Duodenal mucosa (tissue), 2 donors: ENCODE data around the gene RRAD.
"Not testable (repeated sequence)": the region's sequence is repeated elsewhere in the genome, so short reads cannot be mapped to it uniquely, and the experiment has no call there.

Experiments used
- H3K27ac ChIP-seq: one replicate; pipeline ENCODE4 v1.7.0; 2013; ENCODE audit warnings: low read depth, low read length
- H3K27me3 ChIP-seq, 2 donors: one replicate each; pipeline ENCODE4 v1.7.0; 2013; ENCODE audit warnings: low read length in 2 of 2, control low read depth in 1 of 2; ENCODE audit not compliant: insufficient read depth in 2 of 2, control insufficient read depth in 1 of 2
- H3K36me3 ChIP-seq, 2 donors: one replicate each; pipeline ENCODE4 v1.7.0; 2013; ENCODE audit warnings: low read length in 2 of 2, control low read depth in 1 of 2; ENCODE audit not compliant: insufficient read depth in 2 of 2, control insufficient read depth in 1 of 2
- H3K4me1 ChIP-seq, 2 donors: one replicate each; pipeline ENCODE4 v1.7.0; 2013; ENCODE audit warnings: low read length in 2 of 2, control low read depth in 1 of 2; ENCODE audit not compliant: insufficient read depth in 2 of 2, control insufficient read depth in 1 of 2
- H3K4me3 ChIP-seq, 2 donors: one replicate each; pipeline ENCODE4 v1.7.0; 2013; ENCODE audit warnings: low read length in 2 of 2, low read depth in 1 of 2
- H3K9ac ChIP-seq, 2 donors: one replicate each; pipeline ENCODE4 v1.7.0; 2013; ENCODE audit warnings: low read length in 2 of 2, low read depth in 1 of 2
- H3K9me3 ChIP-seq, 2 donors: one replicate each; pipeline ENCODE4 v1.7.0; 2013; ENCODE audit warnings: low read length in 2 of 2, control low read depth in 1 of 2; ENCODE audit not compliant: control insufficient read depth in 1 of 2

RRAD gene

DNA sequence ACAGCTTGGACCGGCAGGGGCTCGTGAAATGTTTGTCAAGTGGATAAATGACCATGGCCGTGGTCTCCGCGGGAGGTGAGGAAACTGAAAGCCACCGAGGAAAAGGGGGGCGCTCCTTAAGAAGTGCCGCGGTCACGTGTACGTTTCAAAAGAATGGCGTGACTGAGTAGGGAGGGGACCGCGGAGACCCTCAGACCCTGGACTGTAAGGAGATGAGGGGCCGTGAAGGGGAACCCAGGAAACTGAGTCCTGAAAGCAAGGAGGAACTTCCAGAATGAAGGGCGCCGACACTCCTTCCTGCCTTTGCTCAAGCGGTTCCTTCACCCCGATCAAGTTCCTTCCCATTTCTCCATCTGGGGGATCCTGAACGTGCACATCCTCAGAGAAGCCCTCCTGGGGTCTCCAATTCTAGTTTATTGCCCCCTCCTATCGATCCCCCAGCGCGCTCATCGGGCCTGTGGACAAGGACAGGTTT, 9.5 kb upstream of the RRAD start:
- H3K27ac ChIP-seq: peak overlapping the region; percentile 95
- H3K9ac ChIP-seq: peak overlapping the region; percentile 99 to 100
- not testable (repeated sequence) for H3K9me3 ChIP-seq, H3K27me3 ChIP-seq
- peaks cover 49 to 73% of the 10 kb centered on the region in 2 donors for H3K4me1 ChIP-seq
- peaks cover 25 to 35% of the 10 kb centered on the region in 2 donors for H3K36me3 ChIP-seq
- peak overlapping the region; percentile 99 to 100 for H3K4me3 ChIP-seq

DNA sequence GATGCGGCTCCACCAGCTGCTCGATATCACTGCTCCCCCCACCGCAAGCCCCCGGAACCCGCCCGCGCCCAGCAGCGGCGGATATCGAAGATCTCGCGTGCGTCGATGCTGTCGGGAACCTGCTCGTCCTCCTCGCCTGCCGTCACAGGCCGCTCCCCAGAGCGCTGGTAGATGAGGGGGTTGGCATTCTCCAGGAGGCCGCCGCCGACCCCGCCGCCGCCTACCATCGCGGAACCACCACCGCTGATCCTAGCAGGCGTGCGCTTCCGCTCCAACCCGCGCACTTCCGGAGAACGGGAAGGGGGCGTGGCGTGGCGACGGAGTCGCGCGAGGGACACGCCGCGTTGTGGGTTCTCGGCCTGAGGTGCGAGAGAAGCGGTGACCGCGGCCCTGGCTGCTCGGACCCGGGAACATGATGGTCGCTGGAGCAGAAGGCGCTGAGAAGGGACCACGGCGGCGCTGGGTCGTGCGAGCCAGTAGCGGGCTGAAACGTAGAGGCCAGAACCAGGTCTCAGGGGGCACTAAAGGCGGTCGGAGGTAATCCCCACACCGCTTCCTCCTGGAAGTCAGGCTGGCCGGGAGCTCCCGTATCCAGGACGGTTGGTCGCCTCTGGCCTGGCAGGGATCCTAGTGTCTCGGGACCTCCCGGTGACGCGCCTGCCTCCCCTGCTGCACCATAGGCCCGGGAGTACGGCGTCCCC, 9.0 kb upstream of the RRAD start, which contains the start of gene CIAO2B:
Gene CIAO2B, minus strand, starts transcription at position 265 of the 701 bp plus-strand sequence. Its CDS starts 38 bp downstream, at position 227.
- Histone ChIP-seq H3K27ac (peak within 1 kb of the TSS; percentile 95), H3K9ac (peak within 1 kb of the TSS; percentile 99 to 100), H3K4me1 (peaks cover 47 to 73% of the 10 kb centered on the region in 2 donors), H3K36me3 (peaks cover 19 to 29% of the 10 kb centered on the region in 2 donors), H3K9me3 (no peaks in the 10 kb centered on the region), H3K27me3 (no peaks in the 10 kb centered on the region), H3K4me3 (peak within 1 kb of the TSS; percentile 99 to 100)

DNA sequence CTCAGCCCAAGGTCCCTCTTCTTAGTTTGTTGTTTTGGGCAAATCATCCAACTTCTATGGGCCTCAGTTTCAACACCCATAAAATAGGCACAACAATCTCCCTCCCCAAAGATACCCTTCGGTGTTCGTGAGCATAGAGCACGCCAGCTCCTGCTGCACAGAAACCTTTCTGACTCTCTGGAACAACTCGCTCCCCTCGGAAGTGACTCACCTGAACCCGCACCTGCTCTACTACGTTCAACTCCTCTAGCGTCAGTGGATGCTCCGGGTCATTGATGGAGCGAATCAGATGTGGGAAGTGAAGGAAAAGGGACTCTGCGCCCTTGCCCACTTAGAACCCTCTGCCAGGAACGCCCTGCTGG, 8.4 kb upstream of the RRAD start:
- peaks cover 43 to 71% of the 10 kb centered on the region in 2 donors for H3K4me1 ChIP-seq

DNA sequence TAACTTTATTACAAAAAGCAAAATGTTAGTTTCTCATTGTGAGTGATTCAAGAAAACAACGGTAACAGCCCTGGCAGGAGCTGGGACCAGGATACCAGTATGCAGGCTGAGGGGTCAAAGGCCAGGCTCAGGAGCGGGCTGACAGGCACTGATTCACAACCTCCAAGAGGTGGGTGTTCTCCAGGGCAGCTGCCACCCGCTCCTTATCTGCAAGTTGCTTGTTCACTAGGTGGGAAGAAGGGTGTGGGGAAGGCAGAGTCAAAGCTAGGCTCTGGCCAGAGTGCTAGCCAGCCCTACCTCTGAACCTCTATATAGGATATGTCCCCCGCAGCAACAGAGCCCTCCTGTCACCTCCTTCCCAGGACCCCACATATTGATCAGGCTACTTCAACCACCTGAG, 6.7 kb upstream of the RRAD start:
- H3K36me3 ChIP-seq: peaks cover 0 to 7% of the 10 kb centered on the region in 2 donors
- no peak overlapping the region for H3K27ac ChIP-seq
- H3K9ac ChIP-seq: peak overlapping the region in 1 of 2 donors; percentile 15
- peaks cover 26 to 59% of the 10 kb centered on the region in 2 donors for H3K4me1 ChIP-seq
- H3K27me3 ChIP-seq: no peaks in the 10 kb centered on the region
- peak overlapping the region in 1 of 2 donors; percentile 34 for H3K4me3 ChIP-seq
- no peaks in the 10 kb centered on the region for H3K9me3 ChIP-seq

More for the DNA sequence above, 8.4 kb upstream of the RRAD start:
- peak overlapping the region; percentile 99 to 100 for H3K9ac ChIP-seq
- H3K27ac ChIP-seq: peak overlapping the region; percentile 95
- H3K9me3 ChIP-seq: no peaks in the 10 kb centered on the region
- peaks cover 14 to 24% of the 10 kb centered on the region in 2 donors for H3K36me3 ChIP-seq
- peak overlapping the region; percentile 99 to 100 for H3K4me3 ChIP-seq
- H3K27me3 ChIP-seq: no peaks in the 10 kb centered on the region

DNA sequence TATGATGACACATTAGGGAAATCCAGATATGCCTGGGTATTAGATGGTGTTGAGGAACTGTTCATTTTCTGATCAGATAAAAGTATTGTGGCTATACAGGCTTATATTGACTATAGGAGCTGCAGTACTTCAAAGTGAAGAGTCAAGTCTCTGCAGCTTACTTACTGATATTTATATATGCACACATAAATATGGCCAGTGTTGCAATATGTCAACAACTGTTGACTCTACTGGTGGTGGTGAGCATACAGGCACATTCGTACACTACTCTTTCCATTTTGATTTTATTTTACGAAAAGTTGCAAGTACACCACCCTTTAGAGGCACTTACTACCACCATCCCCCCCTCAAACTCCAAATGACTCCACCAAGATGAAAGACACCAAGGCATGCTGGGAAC, 6.3 kb upstream of the RRAD start:
- no peaks in the 10 kb centered on the region for H3K27me3 ChIP-seq
- no peak overlapping the region for H3K9ac ChIP-seq
- H3K9me3 ChIP-seq: no peaks in the 10 kb centered on the region
- no peak overlapping the region for H3K27ac ChIP-seq
- H3K4me3 ChIP-seq: no peak overlapping the region
- H3K4me1 ChIP-seq: peaks cover 25 to 55% of the 10 kb centered on the region in 2 donors
- H3K36me3 ChIP-seq: peaks cover 0 to 4% of the 10 kb centered on the region in 2 donors

DNA sequence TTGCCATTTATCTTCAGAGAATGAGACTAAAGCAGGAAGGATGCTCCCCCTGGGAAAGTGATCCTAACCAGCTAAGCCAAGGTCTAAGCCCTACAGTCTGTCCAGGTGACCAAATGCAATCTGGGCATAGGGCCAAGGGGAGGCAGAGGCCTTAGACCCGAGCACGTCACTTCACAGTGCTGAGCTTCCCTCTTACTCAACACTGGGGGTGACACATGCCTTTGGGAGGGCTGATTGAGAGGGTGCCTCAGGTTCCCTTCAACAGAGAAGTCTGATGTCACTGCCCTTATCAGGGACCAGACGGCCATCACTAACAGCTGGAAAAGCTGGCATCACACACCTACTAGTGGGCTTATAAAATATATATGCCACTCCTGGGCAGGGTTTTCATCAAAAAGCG, 4.9 kb upstream of the RRAD start:
- no peak overlapping the region for H3K27ac ChIP-seq
- H3K4me3 ChIP-seq: no peak overlapping the region
- peaks cover 0 to 4% of the 10 kb centered on the region in 2 donors for H3K36me3 ChIP-seq
- no peak overlapping the region for H3K9ac ChIP-seq
- H3K4me1 ChIP-seq: peaks cover 25 to 46% of the 10 kb centered on the region in 2 donors
- H3K27me3 ChIP-seq: no peaks in the 10 kb centered on the region
- no peaks in the 10 kb centered on the region for H3K9me3 ChIP-seq

DNA sequence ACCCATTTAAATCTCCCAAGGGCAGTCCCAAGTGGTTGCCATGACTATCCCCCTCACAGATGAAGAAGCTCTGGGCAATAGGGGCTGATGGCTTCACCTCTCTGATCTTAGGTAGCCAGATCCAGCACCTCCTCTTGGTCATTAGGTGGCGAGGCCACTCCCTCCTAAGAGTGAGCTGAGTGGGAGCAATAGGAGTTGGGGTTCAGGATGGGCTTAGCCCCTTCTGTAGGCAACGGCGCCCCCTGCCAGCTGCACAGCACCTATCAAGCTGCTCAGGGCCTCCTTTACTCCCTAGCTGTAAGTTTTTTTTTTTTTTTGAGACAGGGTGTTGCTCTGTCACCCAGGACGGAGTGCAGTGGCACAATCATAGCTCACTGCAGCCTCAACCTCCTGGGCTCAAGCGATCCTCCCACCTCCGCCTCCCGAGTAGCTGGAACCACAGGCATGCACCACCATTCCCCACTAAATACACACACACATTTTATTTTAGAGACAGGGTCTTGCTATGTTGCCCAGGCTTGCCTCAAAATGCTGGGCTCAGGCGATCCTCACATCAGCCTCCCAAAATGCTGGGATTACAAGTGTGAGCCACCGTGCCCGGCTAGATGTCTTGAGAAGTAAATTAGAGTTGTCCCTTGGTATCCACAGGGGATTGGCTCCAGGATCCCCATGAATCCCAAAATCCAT, 3.5 kb upstream of the RRAD start:
- H3K27ac ChIP-seq: no peak overlapping the region
- no peak overlapping the region for H3K9ac ChIP-seq
- peaks cover 0 to 4% of the 10 kb centered on the region in 2 donors for H3K36me3 ChIP-seq
- no peak overlapping the region for H3K4me3 ChIP-seq
- peaks cover 4% of the 10 kb centered on the region in 2 donors for H3K27me3 ChIP-seq
- H3K4me1 ChIP-seq: peaks cover 25 to 52% of the 10 kb centered on the region in 2 donors
- no peaks in the 10 kb centered on the region for H3K9me3 ChIP-seq

DNA sequence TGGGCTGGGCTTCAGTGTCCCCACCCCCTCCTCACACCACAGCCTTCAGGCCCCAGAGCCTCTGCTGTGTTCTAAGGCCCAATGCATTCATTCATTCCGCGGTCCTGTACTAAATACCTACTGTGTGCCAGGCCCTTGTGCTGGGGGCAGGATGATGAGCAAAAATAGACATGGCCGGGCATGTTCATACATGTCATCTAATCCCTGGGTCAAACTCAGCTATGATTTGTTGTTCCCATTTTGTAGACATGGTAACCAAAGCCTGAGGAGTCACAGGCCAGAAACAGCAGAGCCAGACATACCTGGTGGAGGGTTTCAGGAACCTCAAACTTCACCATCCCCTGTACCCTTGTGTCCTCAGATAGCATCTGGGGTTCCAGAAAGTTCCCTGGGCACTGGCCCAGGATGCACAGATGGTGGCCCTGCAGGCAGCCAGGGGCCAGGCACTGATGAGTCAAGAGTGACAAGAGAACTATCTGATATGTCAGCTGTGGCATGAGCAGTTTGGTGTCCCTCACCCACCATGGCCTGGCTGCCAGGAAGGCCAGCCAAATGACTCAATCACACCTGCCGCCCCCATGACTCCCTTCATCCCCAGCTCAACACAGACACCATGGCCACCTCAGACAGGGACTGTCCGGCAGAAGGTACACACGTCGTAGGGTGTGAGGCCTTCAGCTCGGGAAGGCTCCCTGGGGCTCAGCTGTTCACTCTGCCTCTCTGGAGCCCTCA, 2.7 kb upstream of the RRAD start:
- Histone ChIP-seq H3K27ac (no peak overlapping the region), H3K36me3 (peaks cover 0 to 4% of the 10 kb centered on the region in 2 donors), H3K27me3 (peaks cover 4 to 5% of the 10 kb centered on the region in 2 donors), H3K4me1 (peaks cover 19 to 48% of the 10 kb centered on the region in 2 donors), H3K9me3 (no peaks in the 10 kb centered on the region), H3K4me3 (no peak overlapping the region), H3K9ac (no peak overlapping the region)

DNA sequence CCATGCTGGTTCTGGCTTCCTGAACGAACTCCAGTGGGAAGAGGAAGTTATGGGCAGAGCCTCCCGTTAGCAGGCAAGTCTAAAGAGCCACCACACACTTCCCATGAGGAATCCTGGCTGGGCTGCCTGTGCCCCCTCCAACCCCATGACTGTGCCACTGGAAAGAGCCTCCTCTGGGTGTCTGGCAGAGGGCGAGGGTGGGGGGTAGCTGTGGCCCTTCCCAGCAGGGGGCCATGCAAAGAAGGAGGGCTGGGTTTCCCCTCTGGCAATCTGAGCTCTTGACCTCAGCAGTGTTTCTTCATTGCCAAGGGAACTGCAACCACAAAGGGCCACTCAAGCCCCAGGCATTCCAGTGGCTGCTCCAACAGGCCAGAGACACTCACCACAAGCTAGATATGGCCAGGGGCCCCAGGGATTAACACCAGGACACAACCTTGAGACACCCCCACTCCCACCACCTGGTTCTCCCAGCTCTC, 1.7 kb upstream of the RRAD start:
- peaks cover 4 to 5% of the 10 kb centered on the region in 2 donors for H3K27me3 ChIP-seq
- H3K36me3 ChIP-seq: no peaks in the 10 kb centered on the region
- no peak overlapping the region for H3K9ac ChIP-seq
- H3K4me1 ChIP-seq: peaks cover 10 to 37% of the 10 kb centered on the region in 2 donors
- no peak overlapping the region for H3K4me3 ChIP-seq
- peak overlapping the region; percentile 20 for H3K27ac ChIP-seq
- no peaks in the 10 kb centered on the region for H3K9me3 ChIP-seq
